ENCODE data around the gene TBC1D22A. TPM values are rescaled to one million over a fixed set of nuclear protein-coding genes. Genes with fewer than 3 reads are reported as not detected.

Gene TBC1D22A
- total and polyA plus RNA-seq, 2 donors (not counting 3 experiments of a cell fraction or from before 2014, with no cell fraction given): 26.1 to 32.4 TPM

GRCh38 chr22:46770151-46770641 lies 7.7 kb downstream of the TBC1D22A start:
- no peak overlapping the region for H3K27ac ChIP-seq (ENCODE audit: insufficient read depth, low read depth, low read length)
- H3K9me3 ChIP-seq (replicated peaks; ENCODE audit: control insufficient read depth, insufficient read depth, low read length): no peaks in the 10 kb centered on the region
- H3K4me1 ChIP-seq (ENCODE audit: control insufficient read depth, extremely low read depth, insufficient read depth, low read length): peaks cover 18% of the 10 kb centered on the region
- no peaks in the 10 kb centered on the region for H3K36me3 ChIP-seq (ENCODE audit: control insufficient read depth in 2 of 2, extremely low read depth in 1 of 2, insufficient read depth in 2 of 2, low read length in 2 of 2)
- POLR2A ChIA-PET: interaction anchor here (0.7 kb wide), 1 partner anchor 8 kb away, joined by 3 read pairs; the partner anchor contains the start of gene TBC1D22A
- BruUV-seq (replicated peaks): no TSS peak
- no peak overlapping the region for H2AFZ ChIP-seq (ENCODE audit: low read depth, low read length)
- H3K9ac ChIP-seq (replicated peaks; ENCODE audit: extremely low read depth, insufficient read depth, low read length): no peak overlapping the region
- dilution Hi-C loops (cut with MboI; ENCODE audit: extremely low pct_ligation_motif_present, low sequenced_read_pairs) (no loop called here), intact Hi-C loops (cut with micrococcal nuclease) (no loop called here)
- peaks cover 46% of the 10 kb centered on the region for H3K79me2 ChIP-seq (ENCODE audit: control insufficient read depth, insufficient read depth, low read length)
- no peaks in the 10 kb centered on the region for H4K20me1 ChIP-seq (replicated peaks; ENCODE audit: control insufficient read depth, extremely low read depth, insufficient read depth, low read length)
- DNase-seq (ENCODE audit: low read depth, low spot score): no peak
- TF ChIP-seq POLR2AphosphoS5 (IDR thresholded peaks at IDR 0.05; ENCODE audit: insufficient read depth, low read depth, low read length): no peak
- H3K4me2 ChIP-seq (ENCODE audit: insufficient read depth, low read length): no peak overlapping the region
- no peak for FAIRE-seq
- H3K4me3 ChIP-seq (replicated peaks in 1 of 3; ENCODE audit: insufficient read depth in 1 of 3, low read depth in 1 of 3, low read length in 3 of 3): no peak overlapping the region
- CTCF ChIA-PET: interaction anchor here (1.2 to 3.7 kb wide), 2 partner anchors 10 to 11 kb away, joined by 3 to 12 read pairs; no protein-coding TSS in a partner anchor
- H3K27me3 ChIP-seq (ENCODE audit: control insufficient read depth in 2 of 2, insufficient read depth in 2 of 2, low read length in 2 of 2): no peaks in the 10 kb centered on the region
- H3K9me1 ChIP-seq (replicated peaks; ENCODE audit: control insufficient read depth, extremely low read depth, insufficient read depth, low read length): no peaks in the 10 kb centered on the region

- no TSS peak for BruUV-seq (replicated peaks)
- Histone ChIP-seq H3K4me3 (replicated peaks in 1 of 3; ENCODE audit: insufficient read depth in 1 of 3, low read depth in 1 of 3, low read length in 3 of 3) (no peak overlapping the region), H2AFZ (ENCODE audit: low read depth, low read length) (no peak overlapping the region), H4K20me1 (replicated peaks; ENCODE audit: control insufficient read depth, extremely low read depth, insufficient read depth, low read length) (no peaks in the 10 kb centered on the region), H3K9me1 (replicated peaks; ENCODE audit: control insufficient read depth, extremely low read depth, insufficient read depth, low read length) (no peaks in the 10 kb centered on the region), H3K79me2 (ENCODE audit: control insufficient read depth, insufficient read depth, low read length) (peaks cover 49% of the 10 kb centered on the region), H3K9me3 (replicated peaks; ENCODE audit: control insufficient read depth, insufficient read depth, low read length) (no peaks in the 10 kb centered on the region), H3K9ac (replicated peaks; ENCODE audit: extremely low read depth, insufficient read depth, low read length) (no peak overlapping the region), H3K27me3 (ENCODE audit: control insufficient read depth in 2 of 2, insufficient read depth in 2 of 2, low read length in 2 of 2) (no peaks in the 10 kb centered on the region), H3K36me3 (ENCODE audit: control insufficient read depth in 2 of 2, extremely low read depth in 1 of 2, insufficient read depth in 2 of 2, low read length in 2 of 2) (no peaks in the 10 kb centered on the region), H3K4me1 (ENCODE audit: control insufficient read depth, extremely low read depth, insufficient read depth, low read length) (peaks cover 18% of the 10 kb centered on the region), H3K27ac (ENCODE audit: insufficient read depth, low read depth, low read length) (no peak overlapping the region), H3K4me2 (ENCODE audit: insufficient read depth, low read length) (peak overlapping the region; percentile 36)
- dilution Hi-C loops (cut with MboI; ENCODE audit: extremely low pct_ligation_motif_present, low sequenced_read_pairs) (no loop called here), intact Hi-C loops (cut with micrococcal nuclease) (no loop called here)
- CTCF ChIA-PET: interaction anchor here (0.7 to 3.7 kb wide), 4 partner anchors 8 to 28 kb away, joined by 3 to 12 read pairs (median 4); partner anchors contain the start of gene TBC1D22A
- DNase-seq (ENCODE audit: low read depth, low spot score) (peak; percentile 71), FAIRE-seq (peak; percentile 64)
- POLR2A ChIA-PET: interaction anchor here (0.7 kb wide), 1 partner anchor 8 kb away, joined by 3 read pairs; the partner anchor contains the start of gene TBC1D22A
- TF ChIP-seq POLR2A (IDR thresholded peaks at IDR 0.05; ENCODE audit: low read depth, low read length) (no peak), FOS (IDR thresholded peaks at IDR 0.05; ENCODE audit: borderline replicate concordance, insufficient read depth, low read length) (no peak), MYC (IDR thresholded peaks at IDR 0.05; ENCODE audit: low read depth, low read length) (no peak), EZH2 (IDR thresholded peaks at IDR 0.05; ENCODE audit: borderline replicate concordance, low read depth, low read length, severe bottlenecking) (no peak), CTCF (IDR thresholded peaks at IDR 0.05; ENCODE audit: extremely low read depth in 1 of 2, insufficient read depth in 1 of 2, low read depth in 1 of 2, low read length in 2 of 2) (no peak), POLR2AphosphoS5 (IDR thresholded peaks at IDR 0.05; ENCODE audit: insufficient read depth, low read depth, low read length) (no peak), JUN (IDR thresholded peaks at IDR 0.05; ENCODE audit: borderline replicate concordance, insufficient read depth, insufficient read length, low read depth) (no peak), MAX (IDR thresholded peaks at IDR 0.05; ENCODE audit: insufficient read depth, insufficient read length) (no peak), GATA2 (IDR thresholded peaks at IDR 0.05; ENCODE audit: insufficient read depth, insufficient read length, low read depth, low read length) (no peak)
Measured at GRCh38 chr22:46770726-46771125, 8.3 kb downstream of the TBC1D22A start.
